GM12878 (cell line): ENCODE results near the gene CACNA1I.

Experiments
- ATF2 ChIP-seq: IDR thresholded peaks from 2 replicates; pipeline ENCODE4 v1.6.1; 2012; ENCODE audit warnings: low read length, inconsistent platforms
- CREM ChIP-seq: IDR thresholded peaks from 2 replicates; pipeline ENCODE4 v1.6.1; 2014; ENCODE audit warnings: antibody characterized with exemption, low read depth
- CTCF ChIP-seq, 3 experiments: IDR thresholded peaks in 2 of 3; conservative IDR thresholded peaks in 1 of 3; 2 replicates each; pipeline ENCODE4 v1.5.1; 2011; ENCODE audit warnings: low read depth in 3 of 3, low read length in 3 of 3, mild to moderate bottlenecking in 3 of 3, control low read depth in 2 of 3, moderate library complexity in 2 of 3, inconsistent platforms in 1 of 3, mixed read lengths in 1 of 3; ENCODE audit not compliant: control insufficient read depth in 2 of 3, insufficient read depth in 1 of 3; ENCODE audit errors: extremely low read depth in 1 of 3
- EED ChIP-seq: sonication (generic); IDR thresholded peaks from 2 replicates; pipeline ENCODE4 v1.6.1; 2016; ENCODE audit warnings: antibody characterized with exemption, low read depth
- ESRRA ChIP-seq: IDR thresholded peaks from 2 replicates; pipeline ENCODE4 v1.6.1; 2012; ENCODE audit warnings: mild to moderate bottlenecking, low read length, improper control_type of control experiment
- MEF2A ChIP-seq: IDR thresholded peaks from 2 replicates; pipeline ENCODE4 v1.6.1; 2011; ENCODE audit warnings: low read depth, mild to moderate bottlenecking, low read length, moderate library complexity; ENCODE audit not compliant: insufficient read depth
- MXI1 ChIP-seq: fragments of 150-350 bp; IDR thresholded peaks from 2 replicates; pipeline ENCODE4 v1.6.1; 2011; ENCODE audit warnings: low read depth, mild to moderate bottlenecking, inconsistent platforms, low read length, improper control_type of control experiment
- POLR2A ChIP-seq: IDR thresholded peaks from 2 replicates; pipeline ENCODE4 v1.6.1; 2011; ENCODE audit warnings: low read depth, mild to moderate bottlenecking, low read length
- POLR2AphosphoS2 ChIP-seq: IDR thresholded peaks from 2 replicates; pipeline ENCODE4 v1.6.1; 2011; ENCODE audit warnings: low read depth, mild to moderate bottlenecking, low read length, improper control_type of control experiment, moderate library complexity
- SMC3 ChIP-seq: IDR thresholded peaks from 2 replicates; pipeline ENCODE4 v1.6.1; 2011; ENCODE audit warnings: low read length, improper control_type of control experiment, borderline replicate concordance
- STAT3 ChIP-seq: IDR thresholded peaks from 2 replicates; pipeline ENCODE4 v1.6.1; 2011; ENCODE audit warnings: low read depth, low read length, improper control_type of control experiment
- SUZ12 ChIP-seq: fragments of 200-600 bp; sonication (generic); IDR thresholded peaks from one replicate; pipeline ENCODE4 v1.6.1; 2018; ENCODE audit warnings: antibody characterized with exemption, mild to moderate bottlenecking; ENCODE audit not compliant: unreplicated experiment
- TBL1XR1 ChIP-seq: IDR thresholded peaks from 2 replicates; pipeline ENCODE4 v1.6.1; 2012; ENCODE audit warnings: low read depth, low read length, improper control_type of control experiment
- ZNF274 ChIP-seq: IDR thresholded peaks from one replicate; pipeline ENCODE4 v1.8.0; 2011; ENCODE audit not compliant: insufficient read length, insufficient read depth

- TF ChIP-seq CTCF (IDR thresholded peaks at IDR 0.05 in 2 of 3, conservative IDR thresholded peaks at IDR 0.05 in 1 of 3; ENCODE audit: control insufficient read depth in 2 of 3, extremely low read depth in 1 of 3, insufficient read depth in 1 of 3, low read depth in 3 of 3, low read length in 3 of 3) (no peak), STAT3 (no peak), CREM (no peak), MEF2A (no peak), POLR2A (no peak), ESRRA (no peak), SUZ12 (no peak), TBL1XR1 (no peak), POLR2AphosphoS2 (no peak), SMC3 (no peak), ATF2 (no peak), MXI1 (no peak), EED (no peak), ZNF274 (no peak)
Observed at GRCh38 chr22:39545386-39546365, 24.9 kb upstream of the CACNA1I start.
